Right kidney (tissue), 9 donors: ENCODE data around the gene CCT4.
A peak's percentile ranks its signal among the peaks of the same experiment; 100 is the strongest.
"Not testable (repeated sequence)": the region's sequence is repeated elsewhere in the genome, so short reads cannot be mapped to it uniquely, and the experiment has no call there.

ENCODE experiments used
- DNase-seq: peaks from one replicate; pipeline ENCODE4 v3.0.0-alpha.2; 2016
- long read RNA-seq, 8 donors: transcript quantifications; one replicate each; lab custom pipeline, GENCODE V29; 2026

Gene CCT4
- long read RNA-seq, donor 1, transcript CCT4-201 (14 exons, 2,520 nt): major isoform, 61 of 244 reads
- long read RNA-seq, donor 1, partial matches to known transcripts: 183 of 244 reads
- long read RNA-seq, donor 1, other reads (novel, unspliced or antisense): 0 of 244 reads
- long read RNA-seq, donor 2, transcript CCT4-201 (14 exons, 2,520 nt): major isoform, 31 of 126 reads
- long read RNA-seq, donor 2, partial matches to known transcripts: 94 of 126 reads
- long read RNA-seq, donor 2, other reads (novel, unspliced or antisense): 0 of 126 reads
- long read RNA-seq, donor 3, transcript CCT4-201 (14 exons, 2,520 nt): major isoform, 27 of 91 reads
- long read RNA-seq, donor 3, partial matches to known transcripts: 62 of 91 reads
- long read RNA-seq, donor 3, other reads (novel, unspliced or antisense): 0 of 91 reads
- long read RNA-seq, donor 4, transcript CCT4-201 (14 exons, 2,520 nt): major isoform, 50 of 172 reads
- long read RNA-seq, donor 4, partial matches to known transcripts: 120 of 172 reads
- long read RNA-seq, donor 4, other reads (novel, unspliced or antisense): 0 of 172 reads
- long read RNA-seq, donor 5, transcript CCT4-201 (14 exons, 2,520 nt): major isoform, 71 of 174 reads
- long read RNA-seq, donor 5, partial matches to known transcripts: 102 of 174 reads
- long read RNA-seq, donor 5, other reads (novel, unspliced or antisense): 0 of 174 reads
- long read RNA-seq, donor 6, transcript CCT4-201 (14 exons, 2,520 nt): major isoform, 42 of 207 reads
- long read RNA-seq, donor 6, partial matches to known transcripts: 161 of 207 reads
- long read RNA-seq, donor 6, other reads (novel, unspliced or antisense): 0 of 207 reads
- long read RNA-seq, donor 7, transcript CCT4-201 (14 exons, 2,520 nt): major isoform, 74 of 232 reads
- long read RNA-seq, donor 7, partial matches to known transcripts: 152 of 232 reads
- long read RNA-seq, donor 7, other reads (novel, unspliced or antisense): 5 of 232 reads
- long read RNA-seq, donor 8, transcript CCT4-201 (14 exons, 2,520 nt): major isoform, 64 of 162 reads
- long read RNA-seq, donor 8, partial matches to known transcripts: 97 of 162 reads
- long read RNA-seq, donor 8, other reads (novel, unspliced or antisense): 0 of 162 reads

- DNase-seq: peak; percentile 100
Measured at GRCh38 chr2:61888267-61889055, at the start of gene CCT4. TSS of gene CCT4 (minus strand) at chr2:61888656. CDS start at chr2:61888507, 149 bp downstream.

DNA sequence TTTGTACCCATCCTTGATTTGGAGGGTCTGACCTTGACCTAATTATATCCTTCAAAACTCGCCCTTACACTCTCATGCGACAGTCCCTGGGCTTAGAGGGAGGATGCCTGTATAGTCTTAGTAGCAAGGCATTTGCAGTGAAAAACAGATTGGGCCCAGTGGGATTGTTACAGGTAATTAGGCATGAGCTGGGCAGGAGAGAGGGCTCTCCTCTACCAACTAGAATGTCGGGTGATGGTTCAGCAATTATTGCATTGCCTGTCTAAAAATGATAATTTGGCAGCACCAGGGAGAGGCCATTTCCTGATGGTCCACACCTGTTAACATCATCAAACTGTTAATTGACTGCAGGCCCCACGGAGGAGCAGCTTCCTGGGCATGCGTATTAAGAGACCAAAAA lies 49.4 kb upstream of the CCT4 start:
- no peak for DNase-seq

GRCh38 chr2:61937098-61937497 lies 48.6 kb upstream of the CCT4 start:
- no peak for DNase-seq

DNA sequence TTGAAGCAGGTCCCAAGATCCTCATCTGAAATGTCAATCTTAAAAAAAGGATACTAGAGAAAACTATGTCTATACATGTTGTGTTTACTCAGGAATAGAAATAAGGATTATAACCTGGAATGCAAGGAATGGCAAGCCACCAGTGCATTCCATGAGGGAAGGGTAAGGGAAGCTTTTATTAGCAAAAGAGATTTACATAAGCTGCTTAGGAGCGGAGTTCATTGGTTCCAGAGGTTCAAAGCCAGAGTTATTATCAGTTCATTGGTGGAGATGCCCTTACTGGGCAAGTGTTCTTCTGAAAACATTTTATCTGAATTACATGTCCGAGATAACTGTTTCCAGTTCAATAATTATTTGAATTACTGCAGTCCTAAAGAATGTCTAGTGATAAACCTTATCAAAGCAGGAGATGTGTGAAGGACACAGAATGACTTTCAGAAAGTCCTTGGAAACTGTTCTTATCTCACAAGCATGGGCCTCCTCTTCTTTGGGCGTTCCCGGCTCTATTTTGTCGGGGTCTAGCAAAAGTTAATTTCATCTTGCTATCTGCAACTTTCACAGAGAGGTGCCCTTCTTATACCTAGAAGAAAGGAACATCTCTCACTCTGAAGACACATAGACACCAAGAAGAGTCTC lies 40.5 kb upstream of the CCT4 start:
- DNase-seq: no peak

- DNase-seq: no peak
Measured at GRCh38 chr2:61926531-61927477, 38.3 kb upstream of the CCT4 start.

DNA sequence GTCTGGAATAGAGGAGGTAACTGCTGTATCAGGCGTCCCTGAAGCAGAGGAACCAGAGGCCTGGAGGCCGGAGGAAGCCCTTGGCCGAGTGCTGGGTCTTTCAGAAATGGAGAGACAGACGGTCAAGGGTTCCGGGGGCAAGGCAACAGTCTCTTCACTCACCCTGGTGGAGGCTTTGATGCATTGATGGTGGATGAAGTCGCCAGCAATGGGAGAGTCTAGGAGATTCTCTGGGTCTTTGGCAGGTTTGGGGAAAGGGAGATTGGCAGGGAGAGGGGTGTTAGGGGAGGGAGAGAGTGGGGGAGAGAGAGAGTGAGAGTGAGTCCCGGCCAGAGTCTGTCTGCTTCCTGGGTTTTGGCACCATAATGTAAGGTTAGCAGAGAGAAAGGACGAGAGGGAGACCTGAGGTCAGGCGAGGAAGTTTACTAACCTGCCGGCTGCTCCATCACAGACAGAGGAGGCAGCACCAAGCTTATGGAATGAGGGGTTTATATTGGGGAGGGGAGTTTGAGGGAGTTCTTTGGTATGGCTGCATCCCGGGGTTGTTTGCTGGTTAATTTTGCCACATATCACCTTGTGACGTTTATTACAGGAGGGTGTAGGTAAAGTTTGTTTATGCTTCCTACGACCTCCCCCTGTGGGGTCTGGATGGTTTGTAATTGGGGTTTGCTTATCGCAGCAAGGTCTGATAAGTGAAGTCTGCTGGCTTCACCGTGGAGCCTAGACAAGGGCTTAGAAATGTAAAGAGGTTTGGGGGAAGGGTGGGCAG lies 36.6 kb upstream of the CCT4 start:
- no peak for DNase-seq

DNA sequence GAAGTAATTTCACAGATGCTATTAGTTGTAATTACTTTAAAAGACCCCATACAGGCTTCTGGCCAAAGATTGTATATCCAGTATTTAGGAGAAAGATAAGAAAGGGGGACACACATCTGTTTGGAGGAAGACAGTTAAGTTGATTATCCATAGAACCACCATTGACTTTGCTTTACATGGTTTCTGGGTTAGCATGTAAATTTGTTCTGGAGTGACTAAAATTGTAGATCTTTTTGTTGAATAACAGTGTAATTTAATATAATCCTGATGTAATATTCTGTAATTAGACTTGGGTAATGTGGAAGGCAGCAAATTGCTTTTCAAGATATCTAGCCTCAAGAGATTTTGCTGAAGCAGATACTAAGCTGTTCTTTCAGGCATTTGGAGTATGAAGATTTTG lies 34.3 kb upstream of the CCT4 start:
- DNase-seq: no peak

- no peak for DNase-seq
Measured at GRCh38 chr2:61920548-61920947, 32.1 kb upstream of the CCT4 start.

DNA sequence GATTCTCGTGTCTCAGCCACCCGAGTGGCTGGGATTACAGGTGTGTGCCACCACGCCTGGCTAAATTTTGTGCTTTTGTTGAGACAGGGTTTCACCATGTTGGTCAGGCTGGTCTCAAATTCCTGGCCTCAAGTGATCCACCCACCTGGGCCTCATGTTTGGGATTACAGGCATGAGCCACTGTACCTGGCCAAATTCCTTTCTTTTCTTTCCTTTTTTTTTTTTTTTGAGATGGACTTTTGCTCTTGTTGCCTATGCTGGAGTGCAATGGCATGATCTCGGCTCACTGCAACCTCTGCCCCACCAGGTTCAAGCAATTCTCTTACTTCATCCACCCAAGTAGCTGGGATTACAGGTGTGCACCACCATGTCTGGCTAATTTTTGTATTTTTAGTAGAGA lies 26.3 kb upstream of the CCT4 start:
- DNase-seq: not testable (repeated sequence)

- DNase-seq: no peak
Measured at GRCh38 chr2:61911510-61911909, 23.1 kb upstream of the CCT4 start.

- no peak for DNase-seq
Measured at GRCh38 chr2:61910603-61911002, 22.1 kb upstream of the CCT4 start.

DNA sequence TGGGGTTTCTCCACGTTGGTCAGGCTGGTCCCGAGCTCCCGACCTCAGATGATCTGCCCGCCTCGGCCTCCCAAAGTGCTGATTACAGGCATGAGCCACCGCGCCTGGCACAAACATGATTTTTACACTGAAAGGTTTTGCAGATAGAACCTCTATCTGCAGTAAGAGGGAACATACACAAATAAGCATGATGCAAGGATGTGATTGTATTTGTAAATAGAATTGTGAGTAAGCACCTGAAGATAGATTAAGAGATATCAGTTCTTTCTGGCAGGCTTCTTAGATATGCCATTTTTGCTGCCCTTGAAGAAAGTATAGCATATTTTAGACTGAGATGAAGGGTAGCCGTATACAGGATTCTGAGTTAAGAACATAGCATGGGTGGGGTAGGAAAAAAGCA lies 20.7 kb upstream of the CCT4 start:
- no peak for DNase-seq

- DNase-seq: no peak
Measured at GRCh38 chr2:61906186-61906470, 17.7 kb upstream of the CCT4 start.

GRCh38 chr2:61905372-61906185 lies 17.1 kb upstream of the CCT4 start, which contains the start of gene COMMD1:
TSS of gene COMMD1 (plus strand) at chr2:61905674. CDS start at chr2:61905679, 5 bp downstream.
- peak; percentile 80 for DNase-seq

GRCh38 chr2:61900281-61900680 lies 11.8 kb upstream of the CCT4 start:
- no peak for DNase-seq

DNA sequence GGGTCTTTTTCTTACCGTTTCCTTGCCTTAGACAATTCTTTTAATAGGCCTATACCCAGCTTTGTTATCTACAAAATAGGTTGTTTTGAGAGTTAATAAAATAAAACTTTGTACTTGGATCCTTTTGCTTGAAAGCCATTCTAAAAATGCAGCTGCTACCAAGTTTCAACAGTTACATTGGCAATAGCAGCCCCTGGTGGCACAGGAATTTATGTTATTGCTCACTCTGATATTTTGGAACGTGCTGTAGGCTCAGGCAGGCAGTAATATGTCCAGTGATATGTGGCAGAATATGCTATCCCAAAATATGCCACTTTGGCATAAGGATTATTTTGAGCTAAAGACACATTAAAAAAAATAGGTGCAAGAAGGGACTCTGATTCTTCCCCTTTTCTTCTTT lies 10.4 kb upstream of the CCT4 start:
- no peak for DNase-seq

DNA sequence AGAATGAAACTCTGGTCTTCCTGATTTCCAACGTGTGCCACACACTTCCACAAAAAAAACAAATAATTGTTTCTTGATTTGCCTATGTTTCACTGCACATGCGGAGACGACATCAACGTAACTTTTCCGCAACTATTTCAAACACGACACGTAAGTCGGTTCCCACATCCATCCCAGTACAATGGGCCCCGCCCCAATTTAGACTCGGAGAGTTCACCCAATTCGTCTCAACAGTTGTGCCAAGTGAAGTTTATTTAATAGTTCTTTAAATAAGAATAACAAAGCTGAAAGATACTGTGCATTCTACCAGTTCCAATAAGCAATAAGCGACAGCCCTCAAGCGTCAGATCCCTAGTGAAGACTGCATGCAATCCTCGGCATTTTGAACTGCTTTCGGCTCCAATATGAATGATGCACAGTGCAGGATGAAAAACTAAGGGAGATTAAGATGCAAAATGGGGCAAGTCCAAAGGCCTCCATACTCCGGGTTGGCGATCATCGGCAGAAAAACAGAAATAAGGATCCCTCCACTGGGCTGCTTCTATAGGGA lies 664 bp downstream of the CCT4 start:
- DNase-seq: no peak

DNA sequence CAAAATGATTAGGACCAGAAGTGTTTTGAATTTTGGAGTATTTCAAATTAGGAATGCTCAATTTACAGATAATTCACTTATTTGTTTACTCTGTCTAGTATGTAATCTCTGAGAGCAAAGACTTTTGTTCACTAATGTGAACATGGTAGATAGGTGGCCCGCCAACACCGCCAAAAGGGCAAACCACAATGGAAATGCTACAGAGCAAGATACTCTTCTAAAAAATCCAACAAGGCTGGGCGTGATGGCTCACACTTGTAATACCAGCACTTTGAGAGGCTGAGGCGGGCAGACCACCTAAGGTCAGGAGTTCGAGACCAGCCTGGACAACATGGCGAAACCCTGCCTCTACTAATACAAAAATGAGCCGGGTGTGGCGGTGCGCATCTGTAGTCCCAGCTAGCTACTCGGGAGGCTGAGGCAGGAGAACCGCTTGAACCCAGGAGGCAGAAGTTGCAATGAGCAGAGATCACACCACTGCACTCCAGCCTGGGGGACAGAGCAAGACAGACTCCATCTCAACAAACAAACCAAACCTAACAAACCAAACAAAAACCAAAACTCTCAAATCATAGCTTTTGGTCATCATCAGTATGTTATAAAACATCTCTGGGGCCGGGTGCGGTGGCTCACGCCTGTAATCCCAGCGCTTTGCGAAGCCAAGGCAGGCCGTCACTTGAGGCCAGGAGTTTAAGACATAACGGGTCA lies 2.4 kb downstream of the CCT4 start:
- no peak for DNase-seq
